ENCODE results near the gene TAS2R42. TPM values are rescaled to one million over a fixed set of nuclear protein-coding genes. Genes with fewer than 3 reads are reported as not detected.

Gene TAS2R42
- total and polyA plus RNA-seq, 2 of the 13 experiments (the other 11 are each of a cell fraction or from before 2014, with no cell fraction given) = not detected

DNA sequence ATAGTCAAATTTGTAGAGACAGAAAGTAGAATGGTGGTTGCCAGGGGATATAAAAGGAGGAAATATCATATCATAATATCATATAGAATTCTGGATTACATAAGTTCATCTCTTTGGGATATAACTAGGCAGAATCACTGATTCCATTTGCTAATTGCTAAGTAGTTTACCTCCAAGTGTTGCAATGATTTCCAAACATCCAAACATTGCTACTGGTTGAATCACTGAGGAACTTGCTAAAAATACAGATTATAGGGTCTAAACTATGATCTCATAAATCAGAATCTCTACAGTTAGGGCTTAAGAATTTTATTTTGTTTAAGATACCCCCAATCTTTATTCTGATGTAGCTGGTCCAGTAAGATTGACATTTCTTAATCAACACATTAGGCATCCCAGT is 16.1 kb upstream of the TAS2R42 start:
- no peak for ATAC-seq
- no TSS peak for BruUV-seq (replicated peaks)
- TF ChIP-seq ZFY (CRISPR knock-in tag; IDR thresholded peaks at IDR 0.05) (no peak), ELF1 (CRISPR knock-in tag; IDR thresholded peaks at IDR 0.05) (no peak), ZNF512B (CRISPR knock-in tag; IDR thresholded peaks at IDR 0.05; ENCODE audit: borderline replicate concordance) (no peak), TSC22D2 (CRISPR knock-in tag; IDR thresholded peaks at IDR 0.05; ENCODE audit: borderline replicate concordance) (no peak), ZNF546 (CRISPR knock-in tag; conservative IDR thresholded peaks at IDR 0.05) (no peak), ZNF263 (CRISPR knock-in tag; IDR thresholded peaks at IDR 0.05) (no peak), RBAK (CRISPR knock-in tag; IDR thresholded peaks at IDR 0.05) (no peak), CSRNP2 (CRISPR knock-in tag; conservative IDR thresholded peaks at IDR 0.05; ENCODE audit: low read depth) (no peak), ZNF572 (CRISPR knock-in tag; IDR thresholded peaks at IDR 0.05) (no peak), MAFF (IDR thresholded peaks at IDR 0.05; ENCODE audit: low read depth, low read length) (no peak), MTF2 (CRISPR knock-in tag; IDR thresholded peaks at IDR 0.05; ENCODE audit: borderline replicate concordance) (no peak), ZHX2 (IDR thresholded peaks at IDR 0.05; ENCODE audit: low read depth) (no peak), ZHX2 (CRISPR knock-in tag; IDR thresholded peaks at IDR 0.05; ENCODE audit: borderline replicate concordance) (no peak), ZNF598 (CRISPR knock-in tag; IDR thresholded peaks at IDR 0.05; ENCODE audit: borderline replicate concordance) (no peak)

More for the DNA sequence above, 16.1 kb upstream of the TAS2R42 start:
- Histone ChIP-seq H3K79me2 (ENCODE audit: insufficient read depth, low read length) (no peaks in the 10 kb centered on the region), H3K27ac (ENCODE audit: extremely low read length, insufficient read depth, low read length) (no peak overlapping the region), H3K27me3 (ENCODE audit: control insufficient read depth in 1 of 2, insufficient read depth in 2 of 2, low read length in 2 of 2) (no peaks in the 10 kb centered on the region), H3K9ac (ENCODE audit: insufficient read depth, low read depth, low read length) (no peak overlapping the region), H4K20me1 (ENCODE audit: insufficient read depth, low read length) (no peaks in the 10 kb centered on the region), H3K4me1 (ENCODE audit: insufficient read depth, low read length) (0 out of 2 replicates have a peak, but pooled peaks cover 5% of the 10 kb centered on the region), H3K4me2 (ENCODE audit: low read depth, low read length) (no peak overlapping the region), H2AFZ (ENCODE audit: low read length) (no peak overlapping the region), H3K36me3 (replicated peaks in 1 of 2; ENCODE audit: control insufficient read depth in 1 of 2, insufficient read depth in 2 of 2, low read length in 2 of 2) (no peaks in the 10 kb centered on the region), H3K4me3 (replicated peaks in 1 of 3; ENCODE audit: insufficient read depth in 1 of 3, low read depth in 2 of 3, low read length in 3 of 3) (no peak overlapping the region), H3K9me3 (ENCODE audit: low read length) (no peaks in the 10 kb centered on the region)
- ChIA-PET CTCF (ENCODE audit: low intra/inter-chr PET ratio, low total read pairs) (no interaction called here), POLR2A (no interaction called here)
- FAIRE-seq = no peak
- intact Hi-C loops (cut with micrococcal nuclease; ENCODE audit: unreplicated experiment) = no loop called here
- DNase-seq (ENCODE audit: low spot score) = no peak
- in situ Hi-C loops (cut with HindIII; ENCODE audit: extremely low pct_ligation_motif_present, low pct_unique_long_range_greater_than_20kb) = no loop called here

Measured in HepG2 (cell line).